GM19023 (cell line): ENCODE results near the gene DCHS1.

ENCODE experiments used
- ATAC-seq: cut with Tn5 transposase; IDR thresholded peaks from one replicate; pipeline ENCODE4 v1.9.1; 2021; ENCODE audit warnings: mild to moderate bottlenecking, moderate library complexity; ENCODE audit not compliant: unreplicated experiment

The DCHS1 gene

DNA sequence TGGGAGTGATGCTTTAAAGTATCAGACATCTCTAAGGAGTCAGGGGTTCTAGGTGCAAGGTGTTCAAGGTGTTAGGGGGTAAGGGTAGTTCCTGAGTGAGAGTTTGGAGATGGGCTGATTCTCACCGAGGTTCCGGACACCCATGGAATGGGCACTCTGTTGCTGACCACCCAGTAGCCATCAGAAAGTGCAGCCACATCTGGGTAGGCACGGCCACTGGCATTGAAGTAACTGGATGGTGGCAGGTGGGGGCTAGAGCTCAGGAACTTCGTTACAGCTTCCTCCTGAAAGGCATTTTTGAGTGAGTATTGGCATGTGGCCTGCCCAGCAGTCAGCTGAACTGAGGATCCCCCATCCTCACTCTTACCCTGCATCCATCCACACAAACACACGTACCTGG is 40.6 kb downstream of the DCHS1 start:
- no peak for ATAC-seq

DNA sequence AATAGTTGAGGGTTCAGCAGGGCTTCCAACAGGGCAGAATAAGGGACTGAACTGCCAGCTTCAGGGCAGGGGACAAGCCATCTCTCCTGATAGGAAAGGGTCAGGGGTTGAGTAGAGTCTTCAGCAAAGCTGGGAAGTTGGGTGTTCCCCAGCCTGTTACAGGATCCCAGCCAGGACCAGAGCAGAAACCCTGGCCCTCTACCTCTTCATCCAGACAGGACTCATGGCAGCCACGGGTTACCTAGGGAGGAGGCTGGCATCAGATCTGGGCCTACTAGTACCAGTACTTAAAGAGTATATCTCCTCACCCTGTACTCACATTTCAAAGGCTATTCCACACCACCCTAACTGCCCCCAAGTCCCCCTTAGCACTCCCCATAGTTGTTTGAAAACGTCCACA is 41.2 kb downstream of the DCHS1 start:
- ATAC-seq = no peak

DNA sequence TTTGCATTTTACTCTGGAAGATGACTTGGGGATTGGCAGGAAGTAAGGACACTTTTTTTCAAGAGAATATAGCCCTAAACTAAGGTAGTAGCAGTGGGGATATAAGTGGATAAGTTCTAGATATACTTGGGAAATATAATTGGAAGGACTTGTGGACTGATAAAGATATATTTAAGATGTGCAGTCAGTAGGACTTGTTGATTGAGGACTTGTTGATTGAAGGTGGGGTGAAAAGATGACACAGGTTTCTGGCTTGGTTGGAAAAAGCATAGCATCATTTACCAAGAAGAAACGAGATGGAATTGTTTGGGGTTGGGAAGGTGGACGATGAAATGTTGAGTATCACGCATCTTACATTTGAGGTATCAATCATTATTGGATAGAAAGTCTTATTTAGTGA is 42.1 kb downstream of the DCHS1 start:
- no peak for ATAC-seq

DNA sequence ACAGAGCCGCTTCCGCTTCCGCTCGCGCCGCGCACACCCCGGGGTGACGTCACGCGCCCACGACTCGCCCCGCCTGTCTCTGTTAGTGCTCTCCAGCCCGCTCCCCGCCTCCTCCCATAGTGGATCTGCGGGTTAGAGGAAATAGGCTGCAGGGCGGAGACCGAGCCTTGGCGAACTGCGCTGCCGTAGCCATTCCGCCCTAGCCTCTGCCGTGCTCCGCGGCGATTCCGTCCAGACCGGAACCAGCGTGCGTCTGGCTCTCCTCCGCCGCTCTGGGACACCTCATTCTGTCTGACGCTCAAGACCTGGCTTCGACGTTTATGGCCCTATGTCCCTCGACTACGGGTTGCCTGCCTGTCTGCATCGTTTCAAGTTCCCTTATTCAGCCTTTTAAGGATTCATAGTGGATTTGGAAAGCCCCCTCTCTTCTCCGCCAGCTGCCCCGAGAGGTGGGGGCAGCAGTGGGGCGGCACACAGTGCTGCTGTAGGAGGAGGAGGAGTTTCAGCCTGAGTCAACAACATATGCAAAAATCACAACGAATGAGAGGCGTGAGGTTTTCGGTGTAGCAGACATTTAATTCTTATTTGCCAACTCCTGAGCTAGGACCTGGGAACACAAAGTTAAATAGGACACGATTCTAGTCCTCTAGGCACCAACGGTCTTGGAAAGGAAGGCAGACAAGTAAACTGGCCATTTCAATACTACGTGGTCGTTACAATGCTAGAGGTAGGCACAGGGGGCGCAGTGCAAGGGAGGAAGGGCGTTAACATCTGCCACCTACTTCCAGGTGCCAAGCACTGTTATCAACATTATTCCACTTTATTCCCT is 43.2 kb downstream of the DCHS1 start, which contains the start of gene TAF10:
Gene TAF10, minus strand, starts transcription at position 4 of the 829 bp plus-strand sequence. CDS start 27 bp downstream, outside the sequence.
- ATAC-seq = peak; percentile 94

DNA sequence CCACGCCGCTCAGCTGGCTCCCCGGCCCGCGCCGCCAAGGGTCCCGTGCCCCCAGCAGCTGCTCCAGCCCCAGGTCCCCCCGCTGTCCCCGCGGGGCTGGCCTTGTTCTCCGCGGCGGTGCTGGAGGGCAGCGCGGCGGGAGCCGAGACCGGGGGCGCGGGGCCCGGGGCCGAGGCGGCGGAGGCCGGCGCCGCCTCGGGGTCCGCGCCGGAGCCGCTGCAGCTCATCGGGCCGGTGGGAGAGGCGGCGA is 43.7 kb downstream of the DCHS1 start:
- ATAC-seq = peak; percentile 17

DNA sequence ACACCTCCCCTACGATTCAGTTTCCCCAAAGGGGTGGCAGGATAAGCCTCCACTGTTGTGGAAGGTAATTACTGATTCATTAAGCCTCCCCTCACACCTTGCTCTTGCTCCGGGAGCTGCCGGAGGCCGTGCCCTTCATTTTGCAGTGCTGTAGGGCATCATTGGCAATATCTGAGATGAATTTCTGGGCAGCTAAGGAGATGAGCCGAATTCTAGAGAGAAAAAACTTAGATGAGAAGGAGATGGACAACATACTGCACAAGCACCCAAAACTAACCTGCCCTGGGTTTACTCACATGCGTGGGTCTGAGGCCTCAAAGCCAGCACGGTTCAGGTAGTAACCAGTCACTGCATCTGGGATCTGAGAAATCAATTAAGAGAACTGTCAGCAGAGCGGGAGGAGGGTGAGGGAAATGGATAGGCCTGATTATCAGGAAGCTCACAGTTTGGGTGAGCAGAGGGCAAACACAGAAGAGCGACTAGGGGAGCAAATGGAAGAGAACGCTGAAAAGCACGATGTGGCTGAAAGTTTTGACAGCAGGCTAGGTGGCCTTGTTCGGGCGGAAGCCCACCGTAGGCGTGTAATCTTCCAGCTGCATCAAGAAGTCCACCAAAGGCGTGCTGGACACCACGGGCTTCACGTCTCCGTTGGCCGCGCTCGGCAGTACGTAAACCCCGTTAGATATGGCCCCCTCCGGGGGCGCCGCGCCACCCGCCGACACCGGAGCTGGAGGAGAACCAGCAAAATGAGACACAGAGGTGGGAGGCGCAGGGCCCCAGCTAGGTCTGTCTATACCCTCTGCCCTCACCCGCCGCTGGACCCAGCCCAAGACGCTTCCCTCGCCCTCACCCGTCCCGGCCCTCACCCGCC is 44.3 kb downstream of the DCHS1 start:
- peak; percentile 1 for ATAC-seq

DNA sequence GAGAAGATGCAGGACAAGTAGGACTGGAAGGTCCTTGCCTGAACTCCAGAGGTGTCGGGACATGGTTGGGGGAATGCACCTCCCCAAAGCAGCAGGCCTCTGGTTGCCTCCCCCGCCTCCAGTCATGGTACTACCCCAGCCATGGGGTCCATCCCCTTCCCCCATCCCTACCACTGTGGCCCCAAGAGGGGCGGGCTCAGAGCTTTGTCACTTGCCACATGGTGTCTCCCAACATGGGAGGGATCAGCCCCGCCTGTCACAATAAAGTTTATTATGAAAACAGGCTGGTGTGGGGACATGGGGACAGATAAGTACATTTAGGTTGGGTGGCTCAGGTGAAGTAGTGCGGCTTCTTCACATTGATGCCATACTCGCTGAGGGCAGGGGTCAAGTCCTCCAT is 45.0 kb downstream of the DCHS1 start:
- ATAC-seq = no peak

DNA sequence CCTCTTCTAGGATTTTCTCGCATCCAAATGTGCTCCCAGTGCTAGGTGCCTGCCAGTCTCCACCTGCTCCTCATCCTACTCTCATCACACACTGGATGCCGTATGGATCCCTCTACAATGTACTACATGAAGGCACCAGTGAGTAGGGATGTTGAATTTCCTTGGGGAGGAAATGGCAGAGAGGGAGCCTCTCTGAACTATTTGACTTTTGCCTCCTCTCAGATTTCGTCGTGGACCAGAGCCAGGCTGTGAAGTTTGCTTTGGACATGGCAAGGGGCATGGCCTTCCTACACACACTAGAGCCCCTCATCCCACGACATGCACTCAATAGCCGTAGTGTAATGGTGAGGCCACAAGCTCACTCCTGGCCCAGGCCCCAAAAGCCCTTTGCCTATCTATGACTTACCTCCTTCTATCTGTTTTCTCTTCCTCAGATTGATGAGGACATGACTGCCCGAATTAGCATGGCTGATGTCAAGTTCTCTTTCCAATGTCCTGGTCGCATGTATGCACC is 46.0 kb downstream of the DCHS1 start:
- no peak for ATAC-seq

DNA sequence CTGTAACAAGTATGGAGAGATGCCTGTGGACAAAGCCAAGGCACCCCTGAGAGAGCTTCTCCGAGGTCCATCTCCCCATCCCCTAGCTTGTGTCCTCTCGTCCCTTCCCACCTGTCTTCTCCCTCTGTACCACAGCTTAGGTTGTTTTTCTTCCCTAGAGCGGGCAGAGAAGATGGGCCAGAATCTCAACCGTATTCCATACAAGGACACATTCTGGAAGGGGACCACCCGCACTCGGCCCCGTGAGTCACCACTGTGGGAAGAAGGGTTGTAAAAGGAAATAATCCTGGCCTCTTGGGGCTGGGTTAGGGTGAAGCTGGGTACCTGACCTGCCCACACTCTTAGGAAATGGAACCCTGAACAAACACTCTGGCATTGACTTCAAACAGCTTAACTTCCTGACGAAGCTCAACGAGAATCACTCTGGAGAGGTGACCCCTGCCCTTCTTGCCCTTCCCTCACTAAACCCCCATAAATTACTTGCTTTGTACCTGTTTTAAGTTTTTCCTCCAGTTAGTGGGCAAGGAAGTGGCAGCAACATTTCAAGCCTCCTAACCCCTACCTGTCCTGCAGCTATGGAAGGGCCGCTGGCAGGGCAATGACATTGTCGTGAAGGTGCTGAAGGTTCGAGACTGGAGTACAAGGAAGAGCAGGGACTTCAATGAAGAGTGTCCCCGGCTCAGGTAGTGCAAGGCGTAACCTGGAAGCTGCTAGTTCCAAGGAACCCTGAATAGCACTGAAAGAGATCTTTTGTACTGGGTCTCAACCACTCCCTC is 46.7 kb downstream of the DCHS1 start:
- ATAC-seq = no peak

DNA sequence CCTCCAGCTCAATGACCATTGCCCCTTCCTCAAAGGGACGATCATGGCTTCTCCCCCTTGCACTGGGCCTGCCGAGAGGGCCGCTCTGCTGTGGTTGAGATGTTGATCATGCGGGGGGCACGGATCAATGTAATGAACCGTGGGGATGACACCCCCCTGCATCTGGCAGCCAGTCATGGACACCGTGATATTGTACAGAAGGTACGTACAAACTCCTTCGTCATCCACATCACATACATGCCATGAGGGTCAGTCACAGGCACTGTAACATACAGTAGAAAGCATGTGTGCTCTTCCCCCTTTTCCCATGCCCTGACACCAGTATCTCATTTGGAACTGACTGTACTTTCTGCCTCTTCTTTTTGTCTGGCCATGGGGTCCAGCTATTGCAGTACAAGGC is 47.6 kb downstream of the DCHS1 start:
- no peak for ATAC-seq

DNA sequence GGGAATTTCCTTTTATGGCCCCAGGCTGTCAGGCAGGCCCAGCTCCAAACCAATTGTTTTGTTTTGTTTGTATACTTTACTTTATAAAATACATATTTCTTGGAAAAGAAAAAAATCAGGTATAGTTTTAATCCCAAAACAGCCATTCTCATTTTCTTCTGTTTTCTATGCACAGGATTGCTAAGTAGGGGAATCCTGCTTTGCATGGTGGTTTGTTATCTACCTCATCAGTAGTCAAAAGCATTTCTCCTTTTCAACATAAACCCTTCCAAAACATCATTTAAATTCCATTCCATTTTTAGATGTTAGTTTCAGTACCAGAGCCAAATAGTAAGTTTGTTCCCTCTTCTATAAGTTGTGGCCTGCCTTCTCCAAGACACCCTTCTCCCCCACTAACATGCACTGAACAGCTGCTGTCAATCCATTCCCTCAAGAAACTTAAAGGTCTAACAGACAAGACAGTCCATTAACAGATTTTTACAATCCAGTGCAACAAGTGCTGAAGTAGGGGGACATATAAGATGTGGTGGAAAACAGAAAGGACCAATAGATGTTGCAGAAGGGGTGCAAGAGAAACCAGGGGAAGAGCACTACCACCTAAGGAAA is 48.3 kb downstream of the DCHS1 start:
- ATAC-seq = no peak

DNA sequence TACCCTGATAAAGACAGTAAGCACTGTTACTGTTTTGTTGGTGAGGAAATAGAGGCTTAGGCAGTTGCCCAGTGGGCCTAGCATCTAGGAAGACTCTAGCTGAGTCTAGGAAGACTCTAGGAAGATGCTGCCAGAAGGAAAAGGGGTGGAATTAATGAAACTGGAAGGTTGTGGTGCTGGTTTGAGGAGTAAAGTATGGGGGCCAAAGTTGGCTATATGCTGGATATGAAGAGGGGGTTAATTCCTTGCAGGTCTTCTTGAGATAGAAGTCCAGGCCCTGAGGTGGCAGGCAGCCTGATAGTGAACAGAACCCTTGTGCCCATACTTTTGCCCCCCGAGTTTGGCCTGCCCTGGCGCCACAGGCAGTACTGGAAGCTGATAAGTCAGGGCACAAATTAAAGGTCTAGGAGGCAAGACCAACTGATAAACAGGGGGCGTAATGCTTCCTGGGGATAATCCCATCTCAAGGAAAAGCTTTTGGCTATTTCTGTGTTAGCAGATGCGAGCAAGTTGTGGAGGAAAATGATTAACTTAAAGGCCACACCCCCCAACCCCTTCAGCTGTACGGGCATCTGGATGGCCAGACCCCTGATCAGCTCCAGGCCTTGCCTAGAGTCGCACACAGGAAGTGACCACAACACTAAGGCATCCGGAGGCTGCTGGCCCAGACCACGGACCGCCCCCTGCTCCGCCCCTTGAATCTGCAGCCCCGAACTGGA is 49.0 kb downstream of the DCHS1 start:
- ATAC-seq = peak; percentile 34

DNA sequence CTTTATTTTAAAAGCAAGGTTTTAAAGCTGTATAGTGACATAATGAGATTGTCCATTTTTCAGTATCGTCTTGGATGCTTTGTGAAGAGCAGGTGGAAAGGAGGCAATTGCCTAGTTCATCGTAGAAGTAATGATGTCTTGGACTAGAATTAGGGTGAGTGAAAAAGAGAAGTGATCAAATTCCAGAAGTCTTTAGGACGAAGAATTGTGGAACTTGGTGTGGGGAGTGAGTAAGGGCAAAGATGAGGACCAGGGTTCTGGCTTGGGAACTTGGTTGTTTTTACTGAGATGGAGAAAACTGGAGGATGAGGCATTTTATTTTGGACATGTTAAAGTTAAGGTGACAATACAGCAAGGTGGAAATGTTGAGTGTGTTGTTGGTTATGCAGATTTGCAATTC is 50.8 kb downstream of the DCHS1 start:
- ATAC-seq = no peak

DNA sequence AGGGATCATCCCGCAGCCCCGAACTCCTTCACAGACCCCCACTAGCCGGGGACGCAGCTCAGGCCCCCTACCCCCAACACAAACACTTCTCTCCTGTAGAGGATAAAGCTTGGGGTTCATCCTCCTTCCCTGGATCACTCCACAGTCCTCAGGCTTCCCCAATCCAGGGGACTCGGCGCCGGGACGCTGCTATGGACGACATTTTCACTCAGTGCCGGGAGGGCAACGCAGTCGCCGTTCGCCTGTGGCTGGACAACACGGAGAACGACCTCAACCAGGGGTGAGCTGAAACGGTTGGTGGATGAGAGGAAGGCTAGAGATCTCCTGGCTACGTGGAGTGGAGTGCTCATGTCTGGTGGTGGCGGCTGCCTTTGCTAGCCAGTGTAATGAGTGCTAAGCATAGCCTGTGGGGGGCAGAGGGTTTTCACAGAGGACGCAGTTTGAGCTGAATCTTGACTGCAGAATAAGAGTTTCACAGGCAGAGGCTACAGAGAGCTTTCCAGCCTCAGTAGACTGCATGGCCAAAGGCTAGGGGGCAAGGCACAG is 51.5 kb downstream of the DCHS1 start:
- ATAC-seq = peak; percentile 37

DNA sequence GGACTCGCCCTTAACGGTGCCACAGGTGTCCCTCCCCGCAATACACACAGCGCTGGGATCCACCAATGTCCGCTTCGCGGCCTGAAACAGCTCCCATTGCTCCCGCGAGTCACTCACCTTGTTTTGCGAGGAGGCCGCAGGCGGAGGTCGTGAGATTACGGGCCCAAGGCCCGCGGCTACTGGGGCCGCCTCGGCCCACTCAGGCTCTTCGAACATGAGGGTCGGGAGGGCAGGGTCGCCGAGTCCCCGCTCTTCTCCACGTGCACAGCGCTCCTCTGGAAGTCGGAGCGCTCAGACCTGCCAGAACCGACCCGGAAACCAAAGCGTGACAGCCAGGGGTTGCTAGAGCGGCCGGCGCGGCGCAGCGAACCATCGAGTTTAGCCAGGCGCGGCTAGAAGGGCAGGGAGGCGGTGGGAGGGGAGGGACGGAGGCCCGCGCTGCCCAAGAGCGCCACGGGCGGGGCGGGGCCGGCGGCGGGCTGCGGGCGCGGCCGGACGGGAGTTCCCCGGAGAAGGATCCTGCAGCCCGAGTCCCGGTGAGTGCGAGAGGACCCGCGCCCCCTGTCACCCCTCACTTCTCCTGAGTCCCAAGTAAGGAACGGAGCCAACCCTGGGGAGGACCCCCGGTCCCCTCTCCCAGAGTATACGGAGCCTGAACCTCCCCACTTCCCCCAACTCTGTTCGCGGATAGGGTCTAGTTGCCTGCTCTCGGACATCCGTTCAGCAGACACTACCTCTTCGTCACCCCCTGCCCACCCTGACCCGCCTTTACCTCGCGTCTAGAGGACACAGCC is 52.1 kb downstream of the DCHS1 start, which contains the start of the genes ILK and RRP8:
Gene ILK, plus strand, starts transcription at position 488 of the 794 bp plus-strand sequence. CDS start 498 bp downstream, outside the sequence.
Gene RRP8, minus strand, starts transcription at position 330 of the 794 bp plus-strand sequence. Its CDS starts 114 bp downstream, at position 216.
- ATAC-seq = peak; percentile 80

DNA sequence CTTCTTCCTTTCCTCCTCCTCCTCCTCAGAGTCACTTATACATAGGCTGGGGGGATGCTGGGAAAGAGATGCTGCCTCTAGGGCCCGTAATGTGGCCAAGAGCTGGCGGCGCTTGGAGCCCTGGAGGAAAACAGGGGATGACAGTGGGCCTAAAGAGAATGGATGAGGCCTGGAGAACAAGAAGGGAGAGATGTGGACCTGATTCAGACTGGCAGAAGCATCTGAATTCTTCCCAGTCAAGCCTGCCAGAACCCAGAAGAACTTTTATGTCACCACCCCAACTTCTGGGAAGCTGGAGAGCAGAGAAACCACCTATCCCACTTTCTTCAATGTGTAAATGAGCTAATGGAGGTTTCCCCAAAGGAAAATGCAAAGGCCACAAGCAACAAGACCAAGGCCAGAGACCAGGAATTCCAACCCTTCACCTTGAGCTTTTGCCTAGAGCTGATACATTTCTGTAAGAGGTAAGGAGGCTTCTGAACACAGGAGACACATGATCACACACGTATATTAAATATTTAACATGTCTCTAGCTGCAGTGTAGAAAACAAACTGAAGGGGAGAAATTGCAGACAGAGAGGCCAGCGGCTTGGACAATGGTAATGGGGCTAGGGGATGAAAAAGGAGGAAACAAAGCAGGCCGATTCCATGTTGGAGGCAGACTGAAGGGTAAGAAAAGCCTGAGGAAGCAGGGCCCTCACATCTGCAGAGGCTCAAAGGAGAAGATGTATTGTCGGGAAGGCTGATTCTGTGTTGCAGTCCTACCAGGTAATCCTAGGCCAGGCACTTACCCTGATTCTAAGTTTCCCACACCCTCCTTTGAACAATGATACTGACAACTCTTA is 53.3 kb downstream of the DCHS1 start:
- no peak for ATAC-seq

DNA sequence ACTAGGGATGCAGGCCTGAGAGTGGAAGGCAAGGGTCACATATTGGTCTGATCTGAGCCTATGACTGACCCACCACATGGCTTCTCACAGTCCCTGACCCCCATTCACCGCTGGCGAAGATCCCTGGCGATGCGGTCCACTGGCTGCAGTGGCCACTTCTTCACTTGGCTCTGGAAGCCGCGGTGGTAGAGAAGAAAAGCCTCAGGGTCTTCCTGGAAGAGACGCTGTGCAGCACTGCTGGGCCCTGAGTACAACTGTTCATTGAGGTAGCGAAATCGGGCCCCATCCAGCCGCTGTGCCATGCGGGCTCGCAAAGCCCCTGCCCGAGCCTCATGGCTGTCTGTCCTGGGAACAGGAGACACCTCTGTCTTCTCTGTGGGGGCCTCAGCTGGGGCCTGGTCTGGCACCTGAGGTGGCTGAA is 54.6 kb downstream of the DCHS1 start:
- ATAC-seq = no peak

DNA sequence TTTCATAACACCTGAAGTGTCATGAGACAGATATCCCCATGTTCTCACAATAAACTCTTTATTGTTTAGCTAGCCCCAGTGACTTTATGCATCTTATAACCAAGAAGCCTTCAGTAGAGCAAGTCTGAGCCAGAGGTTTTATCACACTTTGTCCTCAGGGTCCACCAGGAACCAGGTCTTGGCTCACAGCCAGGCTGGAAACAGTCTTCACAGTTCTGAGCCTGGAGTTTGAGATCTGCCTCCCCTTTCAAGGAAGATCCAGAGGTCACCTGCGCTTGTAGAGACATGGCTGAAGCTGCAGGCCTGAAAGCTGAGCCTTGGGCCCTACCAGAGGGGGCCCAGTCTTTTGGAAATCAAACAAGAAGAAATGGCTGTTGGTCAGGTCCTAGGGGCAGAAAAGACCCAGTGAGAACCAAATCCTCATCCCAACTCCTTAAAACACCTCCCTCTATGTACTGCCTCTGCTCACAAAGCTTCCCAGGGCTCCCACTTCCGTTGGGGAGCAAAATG is 55.7 kb downstream of the DCHS1 start:
- ATAC-seq = no peak
